HG03103 (cell line): ENCODE data around the gene CDHR5.

Source experiments
- ATAC-seq: cut with Tn5 transposase; IDR thresholded peaks from one replicate; pipeline ENCODE4 v1.9.1; 2021; ENCODE audit warnings: low read depth; ENCODE audit not compliant: unreplicated experiment

Gene CDHR5

GRCh38 chr11:623999-624704 is 603 bp downstream of the CDHR5 start:
- ATAC-seq, result no peak

- no peak for ATAC-seq
These were observed 1.3 kb downstream of the CDHR5 start for GRCh38 chr11:623349-623869.

GRCh38 chr11:621838-622237 is 2.9 kb downstream of the CDHR5 start:
- ATAC-seq, result no peak

- no peak for ATAC-seq
These were observed 3.6 kb downstream of the CDHR5 start for GRCh38 chr11:620935-621814.

GRCh38 chr11:620201-620600 is 4.6 kb downstream of the CDHR5 start:
- ATAC-seq, result no peak

GRCh38 chr11:619628-620050 is 5.1 kb downstream of the CDHR5 start:
- no peak for ATAC-seq

GRCh38 chr11:618856-619627 is 5.7 kb downstream of the CDHR5 start:
- ATAC-seq, result no peak

GRCh38 chr11:617912-618682 is 6.7 kb downstream of the CDHR5 start:
- no peak for ATAC-seq

- ATAC-seq, result no peak
These were observed 7.4 kb downstream of the CDHR5 start for GRCh38 chr11:617199-617911.

GRCh38 chr11:616320-617198 is 8.2 kb downstream of the CDHR5 start:
- ATAC-seq, result no peak

- peak; percentile 74 for ATAC-seq
These were observed 9.0 kb downstream of the CDHR5 start, which contains the start of gene IRF7 for GRCh38 chr11:615504-616319. IRF7 (minus strand) TSS chr11:615950; CDS start chr11:615364, 586 bp downstream.

GRCh38 chr11:614623-615503 is 9.9 kb downstream of the CDHR5 start:
- ATAC-seq, result peak; percentile 2

- no peak for ATAC-seq
These were observed 10.6 kb downstream of the CDHR5 start for GRCh38 chr11:614021-614622.

- no peak for ATAC-seq
These were observed 11.3 kb downstream of the CDHR5 start for GRCh38 chr11:613369-613968.

- no peak for ATAC-seq
These were observed 11.8 kb downstream of the CDHR5 start for GRCh38 chr11:612961-613300.
